SK-MEL-5 (cell line): ENCODE measurements around the gene TIMP3. TPM values are rescaled to one million over a fixed set of nuclear protein-coding genes. Genes with fewer than 3 reads are reported as not detected.

Source experiments
- DNase-seq: peaks from one replicate; pipeline ENCODE4 v3.0.0-alpha.2; 2016; ENCODE audit warnings: low read depth, low spot score
- in situ Hi-C: cut with HindIII; loops from 2 replicates; pipeline ENCODE4 v1.10.0; 2016; ENCODE audit warnings: low sequenced_read_pairs, high pct_unique_total_duplicates, low pct_unique_long_range_greater_than_20kb
- total RNA-seq: library from RNA; depleted of rRNA; stranded (reverse); fragments of >200 nt; shearing (Covaris generic); gene quantifications from 2 replicates; pipeline ENCODE4 v1.2.3, GENCODE V29; 2014

TIMP3 gene
- total RNA-seq, 1 experiment from 2014 or later: 78.8 TPM

GRCh38 chr22:32836280-32837123, 35.0 kb downstream of the TIMP3 start:
- in situ Hi-C loops: loop anchor here (25.0 kb wide), 1 partner anchor 376 kb away; no protein-coding TSS in a partner anchor
- DNase-seq: peak; percentile 47

DNA sequence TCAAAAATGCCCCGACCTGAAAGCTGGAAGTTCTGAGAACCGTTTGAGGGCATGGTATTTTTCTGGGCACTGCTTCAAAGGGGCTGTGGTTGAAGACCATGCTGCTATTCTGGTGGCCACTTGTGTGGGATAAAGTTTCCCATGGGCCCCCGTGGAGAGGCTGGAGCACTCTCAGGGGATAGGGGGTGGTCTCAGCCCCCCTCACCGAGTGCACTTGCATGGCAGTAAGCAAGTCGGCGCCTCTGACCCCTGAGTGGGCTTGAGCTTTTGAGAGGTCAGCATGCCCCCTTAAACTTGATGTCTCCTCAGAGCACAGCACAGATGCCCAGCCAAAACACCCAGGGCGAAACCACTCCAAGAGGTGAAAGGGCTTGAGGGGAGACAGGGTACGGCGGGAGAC, 35.6 kb downstream of the TIMP3 start:
- DNase-seq: no peak
- in situ Hi-C loops: loop anchor here (25.0 kb wide), 1 partner anchor 375 kb away; no protein-coding TSS in a partner anchor

DNA sequence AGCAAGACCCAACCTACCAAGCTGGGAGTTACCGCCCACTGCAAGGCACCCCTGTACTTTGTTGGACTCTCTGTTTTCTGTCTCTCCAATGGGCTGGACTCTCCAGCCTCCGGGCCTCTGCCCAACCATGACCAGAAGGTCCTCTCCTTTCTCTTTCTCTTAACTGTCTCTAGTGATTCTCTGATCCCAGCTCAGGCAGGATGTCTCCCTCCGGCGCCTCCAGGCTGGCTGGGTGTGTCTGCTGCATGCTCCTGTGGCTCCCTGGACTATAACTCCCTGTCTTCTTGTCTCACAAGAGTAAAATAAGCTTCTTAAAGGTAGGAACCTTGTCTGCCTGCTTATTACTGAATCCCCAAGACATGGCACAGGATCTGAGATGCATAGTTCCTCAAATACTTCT, 36.3 kb downstream of the TIMP3 start:
- in situ Hi-C loops: loop anchor here (25.0 kb wide), 1 partner anchor 374 kb away; no protein-coding TSS in a partner anchor
- no peak for DNase-seq

DNA sequence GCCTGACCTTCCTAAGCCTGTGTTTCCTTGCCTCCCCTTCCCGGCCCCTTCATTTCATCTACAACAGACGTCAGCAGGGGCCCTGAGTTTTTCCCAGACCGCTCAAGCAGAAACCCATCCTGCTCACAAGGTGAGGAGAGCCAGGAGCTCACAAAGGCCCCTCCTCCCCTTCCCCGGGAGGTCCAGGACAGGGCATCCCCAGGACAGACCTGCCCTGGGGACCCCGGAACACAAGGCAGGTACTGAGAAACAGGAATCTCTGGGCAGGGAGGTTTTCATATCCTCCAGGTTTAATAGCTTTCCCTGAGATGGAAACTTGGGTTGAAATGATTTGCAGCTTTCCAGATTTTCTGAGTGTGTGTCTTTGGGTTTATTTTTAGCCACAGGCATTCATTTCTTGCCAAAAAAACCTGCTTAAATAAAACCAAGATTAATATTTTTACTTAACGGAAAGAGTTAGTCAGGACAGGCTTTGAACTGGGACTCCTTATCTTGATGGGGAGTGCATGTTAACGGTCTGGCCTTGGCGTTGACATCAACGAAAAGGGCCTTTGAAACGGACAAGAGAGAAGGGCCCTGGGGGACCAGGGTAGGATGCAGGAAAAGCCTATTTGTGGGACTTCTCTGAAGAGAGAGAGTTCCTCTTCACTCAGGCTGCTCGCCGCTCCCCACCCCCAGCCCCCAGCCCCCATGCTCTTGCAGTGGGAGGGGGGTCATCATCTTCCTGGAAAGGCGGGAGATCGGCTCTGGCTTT, 38.5 kb downstream of the TIMP3 start:
- in situ Hi-C loops: loop anchor here (25.0 kb wide), 1 partner anchor 372 kb away; no protein-coding TSS in a partner anchor
- no peak for DNase-seq

DNA sequence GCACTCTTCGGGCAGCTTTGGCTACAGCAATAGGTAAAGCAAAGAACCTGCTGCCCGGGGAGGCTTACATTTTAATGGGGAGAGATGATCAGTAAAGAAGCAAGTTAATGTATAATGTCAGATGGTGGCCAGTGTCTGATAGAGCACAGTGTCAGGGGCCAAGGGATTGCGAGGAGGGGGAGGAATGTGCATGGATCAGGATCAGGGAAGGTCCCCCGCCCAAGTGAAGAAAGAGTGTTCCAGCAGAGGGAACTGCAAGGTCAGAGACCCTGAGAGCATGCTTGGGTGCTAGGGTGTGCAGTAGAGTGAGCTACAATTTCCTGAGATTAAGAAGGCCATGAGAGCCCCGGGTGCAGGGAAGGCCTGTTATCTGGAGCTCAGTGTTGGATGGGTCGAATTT, 39.7 kb downstream of the TIMP3 start:
- in situ Hi-C loops: loop anchor here (25.0 kb wide), 1 partner anchor 371 kb away; no protein-coding TSS in a partner anchor

DNA sequence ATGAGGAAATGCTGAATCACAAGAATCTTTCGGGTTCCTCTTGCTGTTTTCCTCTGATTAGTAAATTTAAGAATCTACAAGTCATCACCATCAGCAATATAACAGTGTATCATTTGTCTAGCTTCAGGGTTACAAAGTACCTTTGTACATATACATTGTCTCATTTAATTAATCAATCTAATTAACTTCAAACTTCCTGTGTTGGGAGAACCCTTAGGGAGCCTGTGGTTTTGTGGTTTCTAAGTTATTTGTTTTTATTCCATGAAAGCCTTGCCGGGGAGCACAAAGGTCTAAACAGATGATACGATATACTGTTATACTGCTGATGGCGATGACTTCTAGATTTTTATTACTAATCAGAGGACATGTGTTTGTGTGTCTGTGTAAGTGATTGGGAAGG, 41.0 kb downstream of the TIMP3 start:
- in situ Hi-C loops: loop anchor here (25.0 kb wide), 1 partner anchor 370 kb away; no protein-coding TSS in a partner anchor
- DNase-seq: peak; percentile 36

More for the DNA sequence above, 39.7 kb downstream of the TIMP3 start:
- DNase-seq: no peak

GRCh38 chr22:32843300-32843699, 41.8 kb downstream of the TIMP3 start:
- DNase-seq: no peak
- in situ Hi-C loops: loop anchor here (25.0 kb wide), 1 partner anchor 369 kb away; no protein-coding TSS in a partner anchor

GRCh38 chr22:32844251-32844650, 42.7 kb downstream of the TIMP3 start:
- DNase-seq: no peak
- in situ Hi-C loops: loop anchor here (25.0 kb wide), 1 partner anchor 368 kb away; no protein-coding TSS in a partner anchor

- no peak for DNase-seq
- in situ Hi-C loops: loop anchor here (25.0 kb wide), 1 partner anchor 365 kb away; no protein-coding TSS in a partner anchor
Observed at GRCh38 chr22:32846780-32847491, 45.4 kb downstream of the TIMP3 start.

DNA sequence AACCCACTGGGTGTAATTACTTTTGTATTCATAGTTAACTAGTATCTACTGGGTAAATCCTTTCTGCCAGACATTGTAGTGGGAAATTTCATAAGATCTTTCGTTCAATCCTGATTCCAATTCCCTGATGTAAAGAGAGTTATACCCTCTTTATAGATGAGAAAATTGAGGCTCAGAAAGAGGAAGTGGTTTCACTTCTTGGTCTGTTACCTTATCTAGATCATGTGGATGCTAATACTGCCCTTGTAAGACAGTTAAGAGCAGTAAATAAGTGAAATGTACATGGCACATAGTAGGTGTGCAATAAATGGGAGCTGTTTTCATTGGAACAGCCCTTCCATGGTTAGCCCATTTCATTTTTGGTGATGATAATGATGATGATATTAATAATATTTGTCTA, 46.7 kb downstream of the TIMP3 start:
- no peak for DNase-seq

GRCh38 chr22:32849501-32849900, 48.0 kb downstream of the TIMP3 start:
- no peak for DNase-seq
- in situ Hi-C loops: loop anchor here (25.0 kb wide), 1 partner anchor 363 kb away; no protein-coding TSS in a partner anchor

More for the DNA sequence above, 46.7 kb downstream of the TIMP3 start:
- in situ Hi-C loops: loop anchor here (25.0 kb wide), 1 partner anchor 364 kb away; no protein-coding TSS in a partner anchor

- in situ Hi-C loops: no loop called here
- DNase-seq: no peak
Observed at GRCh38 chr22:32850157-32850556, 48.7 kb downstream of the TIMP3 start.

GRCh38 chr22:32850591-32851517, 49.3 kb downstream of the TIMP3 start:
- in situ Hi-C loops: no loop called here
- no peak for DNase-seq

DNA sequence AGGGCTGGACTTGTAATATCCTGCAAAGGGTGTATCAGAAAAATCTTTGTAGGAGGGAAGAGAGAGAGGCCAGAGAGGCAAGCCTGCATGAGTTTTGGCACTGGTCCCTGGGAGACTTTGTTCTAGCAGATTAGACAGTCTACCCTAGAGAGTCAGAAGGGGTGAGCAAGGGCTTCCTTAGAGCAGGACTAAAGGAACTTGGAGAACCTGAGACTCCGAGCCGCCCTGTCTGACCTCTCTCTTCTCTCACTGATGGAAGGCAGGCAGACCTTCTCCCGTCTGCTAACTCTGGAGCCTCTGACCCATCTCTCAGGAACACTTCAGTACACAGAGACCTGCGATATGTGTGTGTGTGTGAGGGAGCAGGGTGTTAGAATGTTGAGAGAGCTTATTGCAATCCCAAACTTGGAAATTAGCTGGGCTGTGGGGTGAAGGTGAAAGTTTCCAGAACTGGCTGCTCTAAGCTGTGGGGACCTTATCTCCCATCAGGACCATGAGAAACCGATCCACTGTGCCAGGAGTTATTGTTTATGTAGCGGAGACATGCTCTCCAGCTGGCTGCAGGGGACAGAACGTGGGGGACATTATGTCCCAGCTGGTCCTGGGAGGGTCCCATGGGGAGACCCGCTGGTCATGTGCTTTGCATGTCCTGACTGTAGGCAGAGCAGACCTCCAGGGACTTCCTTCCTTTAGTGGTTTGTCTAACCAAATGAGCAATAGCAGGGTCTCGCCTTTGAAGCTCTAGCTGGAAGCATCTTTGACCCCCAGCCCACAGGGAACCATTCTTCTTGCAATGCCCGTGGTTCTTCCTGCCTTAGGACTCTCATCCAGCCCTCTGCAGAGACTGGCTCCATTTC, 51.1 kb downstream of the TIMP3 start:
- DNase-seq: no peak
- in situ Hi-C loops: no loop called here

DNA sequence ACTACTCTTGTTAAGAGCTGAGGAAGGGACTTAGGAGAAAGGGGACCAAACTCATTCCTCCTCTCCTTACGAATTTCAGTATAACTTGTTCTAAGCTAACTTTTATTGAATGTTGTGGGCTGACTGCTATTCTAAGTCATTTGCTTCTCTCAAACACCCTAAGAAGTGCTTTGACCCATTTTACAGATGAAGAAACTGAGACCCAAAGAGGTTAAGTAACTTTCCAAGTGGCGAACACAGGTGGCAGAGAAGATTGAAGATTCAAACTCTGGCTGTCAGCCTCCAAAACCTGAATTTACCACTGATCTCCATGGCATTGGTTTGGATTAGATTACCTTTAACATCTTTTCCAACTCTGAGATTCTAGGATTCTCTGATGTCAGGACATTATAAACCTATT, 52.2 kb downstream of the TIMP3 start:
- no peak for DNase-seq
- in situ Hi-C loops: no loop called here

- DNase-seq: no peak
- in situ Hi-C loops: no loop called here
Observed at GRCh38 chr22:32854351-32854804, 52.9 kb downstream of the TIMP3 start.
